ENCODE results near the gene PSTPIP1. TPM values are rescaled to one million over a fixed set of nuclear protein-coding genes. Genes with fewer than 3 reads are reported as not detected.

The PSTPIP1 gene
- total and polyA plus RNA-seq, 2 of the 4 experiments (the other 2 are of a cell fraction) = 0.36 to 1.1 TPM

DNA sequence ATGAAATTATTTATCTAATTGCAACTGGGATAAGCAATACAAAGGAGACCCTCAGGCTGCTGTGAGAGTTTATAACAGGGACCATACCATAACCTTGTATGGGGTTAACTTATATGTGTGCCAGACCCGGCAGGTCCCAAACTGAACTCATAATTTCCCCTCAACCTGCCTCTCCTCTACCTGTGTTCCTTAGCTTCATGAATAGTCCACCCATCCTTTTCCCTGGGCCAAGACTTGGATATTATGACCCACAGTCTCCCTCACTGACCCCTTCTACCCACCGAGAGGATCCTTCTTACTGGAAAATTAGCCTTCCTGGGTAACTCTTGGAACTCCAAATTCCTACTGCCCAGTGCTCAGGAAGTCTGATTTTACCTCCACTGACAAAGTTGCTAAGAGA lies 79.4 kb downstream of the PSTPIP1 start:
- DNase-seq = no peak
- Histone ChIP-seq H2BK120ac (ENCODE audit: low read depth, low read length) (no peak overlapping the region), H3K79me1 (ENCODE audit: low read depth in 1 of 2, low read length in 2 of 2) (peaks cover 9 to 10% of the 10 kb centered on the region in 2 experiments), H3K4me2 (ENCODE audit: low read depth, low read length) (no peak overlapping the region), H2BK15ac (ENCODE audit: low read depth, low read length) (no peak overlapping the region), H4K91ac (ENCODE audit: insufficient read depth, low read depth, low read length) (no peak overlapping the region), H3K9me3 (ENCODE audit: control insufficient read depth, insufficient read depth, low read length) (no peaks in the 10 kb centered on the region), H2BK5ac (ENCODE audit: low read depth, low read length, poor library complexity, severe bottlenecking) (no peak overlapping the region), H2AFZ (replicated peaks; ENCODE audit: low read length, poor library complexity) (no peak overlapping the region), H3K4me3 (ENCODE audit: insufficient read depth, low read depth, low read length) (no peak overlapping the region), H4K20me1 (ENCODE audit: insufficient read depth, low read length) (peaks cover 12% of the 10 kb centered on the region; the same call in 1 of the 2 replicates), H3K4me1 (ENCODE audit: control insufficient read depth, insufficient read depth, low read length) (peaks cover 2% of the 10 kb centered on the region; the same call in 1 of the 2 replicates), H3K4ac (ENCODE audit: low read depth, low read length) (no peak overlapping the region), H2AK9ac (replicated peaks; ENCODE audit: low read depth, low read length, poor library complexity) (no peak overlapping the region), H3K27me3 (ENCODE audit: control insufficient read depth, insufficient read depth, low read length) (peaks cover 5% of the 10 kb centered on the region), H4K8ac (ENCODE audit: low read depth in 2 of 2, low read length in 2 of 2) (no peak overlapping the region), H3K14ac (replicated peaks; ENCODE audit: low read depth, low read length) (no peak overlapping the region), H4K5ac (ENCODE audit: low read depth, low read length) (no peak overlapping the region), H2BK20ac (ENCODE audit: low read depth, low read length) (no peak overlapping the region), H3K9ac (ENCODE audit: low read depth, low read length) (no peak overlapping the region), H3K27ac (ENCODE audit: insufficient read depth, low read length) (no peak overlapping the region), H3K18ac (ENCODE audit: low read depth, low read length) (no peak overlapping the region), H2AK5ac (ENCODE audit: low read depth, low read length) (no peak overlapping the region), H3K9me1 (ENCODE audit: insufficient read depth, low read length) (no peaks in the 10 kb centered on the region), H3K36me3 (ENCODE audit: control insufficient read depth, insufficient read depth, low read length) (no peaks in the 10 kb centered on the region), H3K56ac (ENCODE audit: extremely low read depth, insufficient read depth, low read length) (no peak overlapping the region), H3K23ac (ENCODE audit: low read depth, low read length) (no peak overlapping the region)
- no CpG with 5 or more reads among the region's 2 CpGs for WGBS, 2 experiments (ENCODE audit: extremely low coverage in 2 of 2, insufficient read length in 1 of 2)
- TF ChIP-seq NFE2L2 (IDR thresholded peaks at IDR 0.05; ENCODE audit: low read depth, low read length) (no peak), MXI1 (IDR thresholded peaks at IDR 0.05; ENCODE audit: borderline replicate concordance, low read depth, low read length) (no peak), MAZ (IDR thresholded peaks at IDR 0.05; ENCODE audit: borderline replicate concordance, low read depth, low read length) (no peak), CEBPB (IDR thresholded peaks at IDR 0.05; ENCODE audit: low read depth, low read length) (no peak), POLR2A (IDR thresholded peaks at IDR 0.05; ENCODE audit: low read depth, low read length) (no peak), FOS (IDR thresholded peaks at IDR 0.05; ENCODE audit: low read depth, low read length) (no peak)
- no peak for ATAC-seq (ENCODE audit: low read depth)
- dilution Hi-C loops (cut with HindIII; ENCODE audit: low sequenced_read_pairs, unreplicated experiment) (no loop called here), intact Hi-C loops (cut with micrococcal nuclease) (no loop called here), in situ Hi-C loops (cut with MboI; ENCODE audit: low sequenced_read_pairs) (no loop called here)
- ChIA-PET CTCF (no interaction called here), POLR2A (ENCODE audit: unreplicated experiment) (no interaction called here)
- no TSS peak for BruUV-seq (replicated peaks)
